ENCODE measurements around the gene TOR4A.

TOR4A gene

GRCh38 chr9:137272241-137273094 is 5.1 kb upstream of the TOR4A start:
- DNase-seq (ENCODE audit: low read depth): no peak

GRCh38 chr9:137273095-137273490 is 4.4 kb upstream of the TOR4A start:
- no peak for DNase-seq (ENCODE audit: low read depth)

GRCh38 chr9:137273611-137274320 is 3.8 kb upstream of the TOR4A start:
- no peak for DNase-seq (ENCODE audit: low read depth)

- DNase-seq (ENCODE audit: low read depth): no peak
Observed at GRCh38 chr9:137275203-137275587, 2.3 kb upstream of the TOR4A start.

- no peak for DNase-seq (ENCODE audit: low read depth)
Observed at GRCh38 chr9:137275588-137276472, 1.7 kb upstream of the TOR4A start.

GRCh38 chr9:137276473-137277328 is 825 bp upstream of the TOR4A start:
- DNase-seq (ENCODE audit: low read depth): no peak

- no peak for DNase-seq (ENCODE audit: low read depth)
Observed at GRCh38 chr9:137278061-137278701, 655 bp downstream of the TOR4A start.

GRCh38 chr9:137278721-137279711 is 1.5 kb downstream of the TOR4A start:
- no peak for DNase-seq (ENCODE audit: low read depth)

GRCh38 chr9:137279741-137280473 is 2.4 kb downstream of the TOR4A start:
- DNase-seq (ENCODE audit: low read depth): no peak

- no peak for DNase-seq (ENCODE audit: low read depth)
Observed at GRCh38 chr9:137280474-137281344, 3.2 kb downstream of the TOR4A start.

GRCh38 chr9:137281345-137282116 is 4.0 kb downstream of the TOR4A start:
- DNase-seq (ENCODE audit: low read depth): no peak

GRCh38 chr9:137286975-137287383 is 9.5 kb downstream of the TOR4A start:
- DNase-seq (ENCODE audit: low read depth): no peak

GRCh38 chr9:137293094-137293481 is 15.6 kb downstream of the TOR4A start:
- no peak for DNase-seq (ENCODE audit: low read depth)

GRCh38 chr9:137293482-137294090 is 16.1 kb downstream of the TOR4A start:
- DNase-seq (ENCODE audit: low read depth): no peak

GRCh38 chr9:137294091-137294680 is 16.7 kb downstream of the TOR4A start:
- DNase-seq (ENCODE audit: low read depth): no peak

- DNase-seq (ENCODE audit: low read depth): no peak
Observed at GRCh38 chr9:137294681-137295237, 17.2 kb downstream of the TOR4A start.

Data from stimulated activated CD8-positive, alpha-beta memory T cell treated with anti-CD3 and anti-CD28 coated beads, Interleukin-15, amount 100 ng/mL, for 1 hour (primary cell).